Ovary (tissue), 3 donors: ENCODE measurements around the gene ENPP7.

Experiments
- CTCF ChIP-seq, 3 donors: fragments of 450-650 bp in 2 of 3; fragments of 200-600 bp in 1 of 3; IDR thresholded peaks; one replicate each; pipeline versions ENCODE4 v1.5.1 to v1.8.0; 2016 to 2022; ENCODE audit warnings: antibody characterized with exemption in 3 of 3, mild to moderate bottlenecking in 1 of 3
- EP300 ChIP-seq: sonication (generic); formaldehyde crosslinking; IDR thresholded peaks from one replicate; pipeline ENCODE4 v1.6.1; 2017; ENCODE audit warnings: antibody characterized with exemption
- POLR2A ChIP-seq: fragments of 450-650 bp; IDR thresholded peaks from one replicate; pipeline ENCODE4 v1.6.1; 2017; ENCODE audit warnings: antibody characterized with exemption, mild to moderate bottlenecking, moderate library complexity
- donor health status: DM: no; HTN: no; CAD: no.

- TF ChIP-seq CTCF (IDR thresholded peaks at IDR 0.05) (no peak), EP300 (no peak), POLR2A (no peak)
These were observed 12.9 kb downstream of the ENPP7 start for GRCh38 chr17:79743614-79744013.
